ENCODE data around the gene CPEB4.

GRCh38 chr5:173868096-173868880, 19.9 kb upstream of the CPEB4 start:
- TF ChIP-seq CTCF (IDR thresholded peaks at IDR 0.05; ENCODE audit: extremely low read depth in 1 of 2, insufficient read depth in 1 of 2, low read depth in 1 of 2, low read length in 2 of 2): no peak
- no peak for TF ChIP-seq EZH2 (IDR thresholded peaks at IDR 0.05; ENCODE audit: borderline replicate concordance, low read depth, low read length, severe bottlenecking)
- no peak for TF ChIP-seq POLR2AphosphoS5 (IDR thresholded peaks at IDR 0.05; ENCODE audit: insufficient read depth, low read depth, low read length)
- no peak for TF ChIP-seq POLR2A (IDR thresholded peaks at IDR 0.05; ENCODE audit: low read depth, low read length)
- TF ChIP-seq MAX (IDR thresholded peaks at IDR 0.05; ENCODE audit: insufficient read depth, insufficient read length): no peak

Measured in endothelial cell of umbilical vein (primary cell).